Chondrocyte (in vitro differentiated cells): ENCODE results near the gene ALOX15. TPM values are rescaled to one million over a fixed set of nuclear protein-coding genes. Genes with fewer than 3 reads are reported as not detected.
"Not testable (repeated sequence)": the region's sequence is repeated elsewhere in the genome, so short reads cannot be mapped to it uniquely, and the experiment has no call there.

Experiments
- DNase-seq: peaks from one replicate; pipeline ENCODE4 v3.0.0; 2021; ENCODE audit warnings: mixed read lengths, low spot score
- H3K27ac Mint-ChIP-seq: one replicate; pipeline ENCODE4 v1.8.0; 2021; ENCODE audit warnings: mild to moderate bottlenecking, moderate library complexity, mixed read lengths; ENCODE audit not compliant: unreplicated experiment
- H3K27me3 Mint-ChIP-seq: 2 replicates; pipeline ENCODE4 v1.8.0; 2021; ENCODE audit warnings: low read depth, mixed read lengths
- H3K36me3 Mint-ChIP-seq: 2 replicates; pipeline ENCODE4 v1.8.0; 2021; ENCODE audit warnings: low read depth, mixed read lengths
- H3K4me1 Mint-ChIP-seq: 2 replicates; pipeline ENCODE4 v1.8.0; 2021; ENCODE audit warnings: low read depth, mild to moderate bottlenecking, mixed read lengths
- H3K4me3 Mint-ChIP-seq: one replicate; pipeline ENCODE4 v1.8.0; 2021; ENCODE audit warnings: mild to moderate bottlenecking, moderate library complexity, mixed read lengths; ENCODE audit not compliant: unreplicated experiment
- H3K9me3 Mint-ChIP-seq: 2 replicates; pipeline ENCODE4 v1.8.0; 2021; ENCODE audit warnings: low read depth, mixed read lengths
- CTCF ChIP-seq: fragments of 200-600 bp; sonication (generic); IDR thresholded peaks from 2 replicates; pipeline ENCODE4 v1.5.0; 2021; ENCODE audit warnings: antibody characterized with exemption, mild to moderate bottlenecking, moderate library complexity
- total RNA-seq: library from RNA; stranded (reverse); gene quantifications from 3 replicates; pipeline ENCODE4 v1.2.1, GENCODE V29; 2021

The ALOX15 gene
- total RNA-seq, 1 donor from 2014 or later, result 0.15 TPM

GRCh38 chr17:4652997-4653396, 11.5 kb upstream of the ALOX15 start:
- no peaks in the 10 kb centered on the region for H3K4me1 Mint-ChIP-seq

GRCh38 chr17:4648741-4649140, 7.3 kb upstream of the ALOX15 start:
- H3K9me3 Mint-ChIP-seq, result no peaks in the 10 kb centered on the region
- H3K4me3 Mint-ChIP-seq, result no peak overlapping the region
- H3K27me3 Mint-ChIP-seq, result peaks cover 40% of the 10 kb centered on the region
- peaks cover 1% of the 10 kb centered on the region for H3K36me3 Mint-ChIP-seq
- H3K27ac Mint-ChIP-seq, result no peak overlapping the region
- DNase-seq, result no peak
- TF ChIP-seq CTCF, result no peak
- no peaks in the 10 kb centered on the region for H3K4me1 Mint-ChIP-seq

More at GRCh38 chr17:4652997-4653396, 11.5 kb upstream of the ALOX15 start:
- DNase-seq, result no peak
- H3K9me3 Mint-ChIP-seq, result no peaks in the 10 kb centered on the region
- no peak overlapping the region for H3K4me3 Mint-ChIP-seq
- H3K27me3 Mint-ChIP-seq, result peaks cover 20% of the 10 kb centered on the region
- peaks cover 1% of the 10 kb centered on the region for H3K36me3 Mint-ChIP-seq
- no peak for TF ChIP-seq CTCF
- H3K27ac Mint-ChIP-seq, result no peak overlapping the region

GRCh38 chr17:4645642-4646041, 4.2 kb upstream of the ALOX15 start:
- no peak for TF ChIP-seq CTCF
- H3K4me1 Mint-ChIP-seq, result peaks cover 10% of the 10 kb centered on the region
- H3K9me3 Mint-ChIP-seq, result no peaks in the 10 kb centered on the region
- peaks cover 66% of the 10 kb centered on the region for H3K27me3 Mint-ChIP-seq
- no peaks in the 10 kb centered on the region for H3K36me3 Mint-ChIP-seq
- no peak overlapping the region for H3K4me3 Mint-ChIP-seq
- DNase-seq, result no peak
- no peak overlapping the region for H3K27ac Mint-ChIP-seq

GRCh38 chr17:4643676-4644075, 2.2 kb upstream of the ALOX15 start:
- DNase-seq, result no peak
- no peak overlapping the region for H3K27ac Mint-ChIP-seq
- no peak overlapping the region for H3K4me3 Mint-ChIP-seq
- H3K9me3 Mint-ChIP-seq, result no peaks in the 10 kb centered on the region
- H3K27me3 Mint-ChIP-seq, result peaks cover 66% of the 10 kb centered on the region
- no peaks in the 10 kb centered on the region for H3K36me3 Mint-ChIP-seq
- no peak for TF ChIP-seq CTCF
- peaks cover 15% of the 10 kb centered on the region for H3K4me1 Mint-ChIP-seq

GRCh38 chr17:4642286-4642685, 808 bp upstream of the ALOX15 start:
- no peak for DNase-seq
- Mint-ChIP-seq H3K27me3 (peaks cover 65% of the 10 kb centered on the region), H3K9me3 (no peaks in the 10 kb centered on the region), H3K4me1 (peaks cover 15% of the 10 kb centered on the region), H3K27ac (no peak overlapping the region), H3K36me3 (no peaks in the 10 kb centered on the region), H3K4me3 (no peak overlapping the region)
- TF ChIP-seq CTCF, result no peak

- Mint-ChIP-seq H3K27me3 (peaks cover 73% of the 10 kb centered on the region), H3K4me3 (peak overlapping the region; percentile 45), H3K4me1 (peaks cover 15% of the 10 kb centered on the region)
- not testable (repeated sequence) for H3K27ac Mint-ChIP-seq, DNase-seq, H3K36me3 Mint-ChIP-seq, H3K9me3 Mint-ChIP-seq
These were observed 799 bp downstream of the ALOX15 start for GRCh38 chr17:4640569-4641188.

GRCh38 chr17:4639301-4640059, 2.0 kb downstream of the ALOX15 start:
- H3K4me3 Mint-ChIP-seq, result not testable (repeated sequence)

GRCh38 chr17:4638766-4639165, 2.7 kb downstream of the ALOX15 start:
- DNase-seq, H3K27ac Mint-ChIP-seq, H3K4me3 Mint-ChIP-seq, H3K9me3 Mint-ChIP-seq, H3K36me3 Mint-ChIP-seq: not testable (repeated sequence)
- peaks cover 15% of the 10 kb centered on the region for H3K4me1 Mint-ChIP-seq
- H3K27me3 Mint-ChIP-seq, result peaks cover 69% of the 10 kb centered on the region

More at GRCh38 chr17:4639301-4640059, 2.0 kb downstream of the ALOX15 start:
- H3K9me3 Mint-ChIP-seq, H3K36me3 Mint-ChIP-seq, H3K27ac Mint-ChIP-seq, DNase-seq: not testable (repeated sequence)
- Mint-ChIP-seq H3K4me1 (peaks cover 15% of the 10 kb centered on the region), H3K27me3 (peaks cover 73% of the 10 kb centered on the region)
